Progenitor cell of endocrine pancreas (in vitro differentiated cells): ENCODE measurements around the gene EPS8. TPM values are rescaled to one million over a fixed set of nuclear protein-coding genes. Genes with fewer than 3 reads are reported as not detected.

Experiments used
- DNase-seq: peaks from one replicate; pipeline ENCODE4 v3.0.0; 2021; ENCODE audit warnings: low spot score; ENCODE audit not compliant: unreplicated experiment
- H3K27ac Mint-ChIP-seq: 2 replicates; pipeline ENCODE4 v1.8.0; 2021; ENCODE audit warnings: mild to moderate bottlenecking, moderate library complexity, mixed read lengths
- H3K27me3 Mint-ChIP-seq: 2 replicates; pipeline ENCODE4 v1.8.0; 2021; ENCODE audit warnings: mixed read lengths
- H3K36me3 Mint-ChIP-seq: 2 replicates; pipeline ENCODE4 v1.8.0; 2022; ENCODE audit warnings: mixed read lengths; ENCODE audit not compliant: insufficient read depth
- H3K4me1 Mint-ChIP-seq: 2 replicates; pipeline ENCODE4 v1.8.0; 2021; ENCODE audit warnings: low read depth, mixed read lengths
- H3K4me3 Mint-ChIP-seq: 2 replicates; pipeline ENCODE4 v1.8.0; 2021; ENCODE audit warnings: low read depth, mild to moderate bottlenecking, moderate library complexity, mixed read lengths
- H3K9me3 Mint-ChIP-seq: 2 replicates; pipeline ENCODE4 v1.8.0; 2021; ENCODE audit warnings: low read depth, mixed read lengths
- total RNA-seq: library from RNA; stranded (reverse); gene quantifications from 2 replicates; pipeline ENCODE4 v1.2.1, GENCODE V29; 2021
- TF ChIP-seq, protein P1 (sequence below): fragments of 200-600 bp; sonication (generic); IDR thresholded peaks from one replicate; pipeline ENCODE4 v1.5.0; 2021; ENCODE audit warnings: antibody characterized with exemption, mild to moderate bottlenecking; ENCODE audit not compliant: unreplicated experiment

EPS8 gene
- total RNA-seq, 1 donor from 2014 or later = 23.2 TPM

DNA sequence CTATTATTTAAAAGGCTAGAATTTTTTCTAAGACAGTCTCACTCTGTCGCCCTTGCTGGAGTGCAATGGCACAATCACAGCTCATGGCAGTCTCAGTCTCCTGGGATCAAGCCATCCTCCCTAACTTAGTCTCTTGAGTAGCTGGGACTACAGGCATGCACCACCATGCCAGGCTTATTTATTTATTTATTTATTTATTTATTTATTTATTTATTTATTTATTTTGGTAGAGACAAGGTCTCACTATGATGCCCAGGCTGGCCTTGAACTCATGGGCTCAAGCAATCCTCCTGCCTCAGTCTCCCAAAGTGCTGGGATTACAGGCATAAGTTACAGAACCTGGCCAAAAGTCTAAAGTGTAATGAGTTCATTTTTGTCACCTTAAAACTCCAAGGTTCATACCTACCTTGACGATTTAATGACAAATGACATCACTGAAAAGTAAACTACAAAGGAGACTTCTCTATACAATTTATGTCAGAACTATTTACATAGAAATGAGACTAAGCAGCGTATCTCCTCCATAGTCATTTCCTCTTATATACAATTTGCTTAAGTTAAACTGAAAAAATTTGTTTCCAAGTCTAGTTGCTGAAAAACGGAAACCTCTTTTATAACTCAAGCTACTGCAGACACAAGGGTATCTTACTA lies 78.2 kb downstream of the EPS8 start:
- TF ChIP-seq, protein P1, sequence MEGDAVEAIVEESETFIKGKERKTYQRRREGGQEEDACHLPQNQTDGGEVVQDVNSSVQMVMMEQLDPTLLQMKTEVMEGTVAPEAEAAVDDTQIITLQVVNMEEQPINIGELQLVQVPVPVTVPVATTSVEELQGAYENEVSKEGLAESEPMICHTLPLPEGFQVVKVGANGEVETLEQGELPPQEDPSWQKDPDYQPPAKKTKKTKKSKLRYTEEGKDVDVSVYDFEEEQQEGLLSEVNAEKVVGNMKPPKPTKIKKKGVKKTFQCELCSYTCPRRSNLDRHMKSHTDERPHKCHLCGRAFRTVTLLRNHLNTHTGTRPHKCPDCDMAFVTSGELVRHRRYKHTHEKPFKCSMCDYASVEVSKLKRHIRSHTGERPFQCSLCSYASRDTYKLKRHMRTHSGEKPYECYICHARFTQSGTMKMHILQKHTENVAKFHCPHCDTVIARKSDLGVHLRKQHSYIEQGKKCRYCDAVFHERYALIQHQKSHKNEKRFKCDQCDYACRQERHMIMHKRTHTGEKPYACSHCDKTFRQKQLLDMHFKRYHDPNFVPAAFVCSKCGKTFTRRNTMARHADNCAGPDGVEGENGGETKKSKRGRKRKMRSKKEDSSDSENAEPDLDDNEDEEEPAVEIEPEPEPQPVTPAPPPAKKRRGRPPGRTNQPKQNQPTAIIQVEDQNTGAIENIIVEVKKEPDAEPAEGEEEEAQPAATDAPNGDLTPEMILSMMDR = no peak
- Mint-ChIP-seq H3K36me3 (no peaks in the 10 kb centered on the region), H3K4me1 (peaks cover 13% of the 10 kb centered on the region), H3K4me3 (no peak overlapping the region), H3K27ac (no peak overlapping the region), H3K9me3 (peaks cover 2% of the 10 kb centered on the region), H3K27me3 (no peaks in the 10 kb centered on the region)
- no peak for DNase-seq

DNA sequence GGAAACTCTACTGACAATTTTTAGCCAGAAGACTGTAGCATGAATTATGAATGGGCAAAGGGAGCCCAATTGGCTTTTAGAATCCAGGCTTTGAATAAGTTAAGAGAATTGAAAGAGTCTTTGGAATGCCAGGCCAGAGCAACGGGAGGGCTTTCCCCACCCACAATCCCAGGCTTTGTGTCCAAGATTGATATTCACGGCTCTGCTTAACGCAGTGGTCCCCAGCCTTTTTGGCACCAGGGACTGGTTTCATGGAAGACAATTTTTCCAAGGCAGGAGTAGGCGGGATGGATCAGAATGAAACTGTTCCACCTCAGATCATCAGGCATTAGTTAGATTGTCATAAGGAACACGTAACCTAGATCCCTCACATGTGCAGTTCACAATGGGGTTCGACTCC lies 79.6 kb downstream of the EPS8 start:
- DNase-seq = no peak
- TF ChIP-seq, protein P1 = no peak
- H3K27ac Mint-ChIP-seq = no peak overlapping the region

DNA sequence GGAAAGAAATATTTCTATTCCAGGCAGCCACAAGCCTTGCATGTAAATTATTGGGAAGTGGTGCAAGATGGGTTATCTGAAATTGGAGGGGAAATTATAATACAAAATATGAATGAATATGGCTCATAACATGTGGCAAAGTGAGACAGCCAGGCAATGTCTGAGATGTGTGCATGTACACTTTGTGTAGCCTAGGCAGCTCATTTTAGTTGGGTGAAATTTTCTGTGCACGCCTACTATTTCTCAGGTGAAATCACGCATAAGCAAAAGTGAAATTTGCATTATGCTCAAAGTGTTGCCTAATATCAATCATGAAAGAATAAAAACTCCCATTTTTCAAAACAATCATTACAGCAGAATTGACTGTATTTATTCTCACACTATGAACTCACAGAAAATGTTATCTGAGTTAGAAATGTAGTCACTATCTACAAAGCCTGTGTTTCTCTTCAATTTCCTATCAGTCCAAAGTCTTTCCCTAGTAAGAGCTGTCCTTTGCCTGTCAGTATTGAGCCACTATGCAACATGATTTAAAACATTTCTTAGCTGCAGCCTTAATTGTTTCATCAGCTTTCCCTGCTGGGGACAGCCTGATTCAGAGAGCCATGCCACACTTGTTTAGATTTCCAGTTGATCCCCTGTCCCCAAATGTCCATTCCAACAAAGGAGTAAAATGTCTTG lies 80.7 kb downstream of the EPS8 start:
- DNase-seq = no peak
- peaks cover 13% of the 10 kb centered on the region for H3K4me1 Mint-ChIP-seq
- H3K9me3 Mint-ChIP-seq = peaks cover 2% of the 10 kb centered on the region
- no peak overlapping the region for H3K27ac Mint-ChIP-seq
- H3K27me3 Mint-ChIP-seq = no peaks in the 10 kb centered on the region
- TF ChIP-seq, protein P1 = no peak
- H3K4me3 Mint-ChIP-seq = no peak overlapping the region
- no peaks in the 10 kb centered on the region for H3K36me3 Mint-ChIP-seq

More for the DNA sequence above, 79.6 kb downstream of the EPS8 start:
- H3K27me3 Mint-ChIP-seq = no peaks in the 10 kb centered on the region
- H3K36me3 Mint-ChIP-seq = no peaks in the 10 kb centered on the region
- peaks cover 2% of the 10 kb centered on the region for H3K9me3 Mint-ChIP-seq
- no peak overlapping the region for H3K4me3 Mint-ChIP-seq
- peaks cover 13% of the 10 kb centered on the region for H3K4me1 Mint-ChIP-seq

DNA sequence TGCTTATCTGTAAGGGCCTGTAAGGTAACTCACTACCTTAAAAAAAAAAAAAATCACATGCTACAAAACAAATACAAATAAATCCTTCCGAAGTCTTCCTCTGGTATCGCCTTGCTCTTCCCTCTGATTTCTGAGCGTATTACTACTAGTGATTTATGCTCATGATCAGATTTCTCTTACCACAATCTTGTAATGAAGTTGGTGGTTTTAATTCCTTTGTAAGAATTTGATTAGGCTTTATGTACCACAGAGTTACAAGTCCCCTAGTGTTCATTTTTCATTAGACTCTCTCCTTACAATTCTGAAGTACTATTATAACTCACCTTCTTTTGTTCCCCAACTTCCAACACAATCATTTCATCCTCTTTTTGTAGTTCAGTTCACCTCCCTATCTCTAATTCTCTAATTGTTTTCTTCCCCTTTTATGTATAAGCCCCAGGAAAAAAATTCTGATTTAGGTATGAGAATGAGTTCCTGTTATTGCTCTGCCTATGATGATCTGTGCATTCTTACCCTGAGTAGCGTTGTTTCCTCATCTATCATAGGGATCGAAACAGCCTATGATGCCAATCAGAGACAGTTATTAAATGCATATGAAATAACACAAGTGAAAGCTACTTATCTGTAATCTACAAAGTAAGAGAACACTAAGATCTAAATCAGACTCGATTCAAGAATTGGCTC lies 81.5 kb downstream of the EPS8 start:
- Mint-ChIP-seq H3K36me3 (no peaks in the 10 kb centered on the region), H3K27ac (no peak overlapping the region), H3K9me3 (no peaks in the 10 kb centered on the region), H3K27me3 (no peaks in the 10 kb centered on the region), H3K4me3 (no peak overlapping the region), H3K4me1 (peaks cover 11% of the 10 kb centered on the region)
- no peak for DNase-seq
- TF ChIP-seq, protein P1 = no peak

DNA sequence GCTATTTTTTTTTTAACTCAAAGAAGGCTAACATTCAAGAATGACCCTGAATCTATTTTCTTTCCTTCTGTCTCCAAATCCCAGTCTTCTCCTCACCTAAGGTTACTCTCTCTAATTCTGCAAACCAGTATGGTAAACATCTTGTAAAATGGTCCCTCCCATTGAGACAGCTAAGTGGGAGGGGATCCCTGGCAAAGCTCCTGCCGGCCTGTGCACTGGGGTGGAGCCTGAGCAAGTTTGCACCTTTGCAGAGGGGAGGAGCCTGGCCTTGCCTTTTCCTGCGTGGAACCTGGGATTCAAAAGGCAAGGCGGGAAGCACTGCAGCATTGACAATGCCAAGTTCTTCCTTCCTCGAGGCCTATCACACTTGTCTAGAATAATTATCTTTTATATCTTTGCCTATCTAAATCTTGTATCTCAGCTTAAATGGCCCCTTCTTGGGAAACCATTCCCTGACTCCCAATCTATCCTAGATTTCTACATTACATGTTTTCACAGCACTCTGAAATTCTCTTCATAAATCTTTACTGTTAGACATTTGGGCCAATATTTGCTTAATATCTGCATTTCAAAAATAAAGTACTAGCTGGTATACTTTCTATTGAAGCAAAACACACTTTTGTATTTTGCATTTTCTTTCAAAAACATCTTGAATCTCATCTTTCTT lies 83.0 kb downstream of the EPS8 start:
- H3K9me3 Mint-ChIP-seq = no peaks in the 10 kb centered on the region
- H3K27me3 Mint-ChIP-seq = no peaks in the 10 kb centered on the region
- no peak overlapping the region for H3K4me3 Mint-ChIP-seq
- H3K27ac Mint-ChIP-seq = no peak overlapping the region
- no peak for DNase-seq
- H3K36me3 Mint-ChIP-seq = no peaks in the 10 kb centered on the region
- peaks cover 11% of the 10 kb centered on the region for H3K4me1 Mint-ChIP-seq
- TF ChIP-seq, protein P1 = no peak
